ENCODE measurements around the gene PRKG1.

The PRKG1 gene

GRCh38 chr10:51972733-51973346 lies 898.6 kb downstream of the PRKG1 start:
- Histone ChIP-seq H4K91ac (ENCODE audit: low read depth, low read length) (no peak overlapping the region), H3K4ac (ENCODE audit: low read depth, low read length) (no peak overlapping the region), H2BK12ac (ENCODE audit: low read length) (no peak overlapping the region), H3K18ac (ENCODE audit: low read length) (no peak overlapping the region), H3K4me3 (ENCODE audit: low read depth, low read length) (no peak overlapping the region), H3K23ac (ENCODE audit: low read length) (no peak overlapping the region), H3K36me3 (ENCODE audit: control insufficient read depth in 1 of 2, insufficient read depth in 2 of 2, low read length in 2 of 2) (no peaks in the 10 kb centered on the region), H2AK5ac (ENCODE audit: low read length) (no peak overlapping the region), H3K79me2 (ENCODE audit: control insufficient read depth, insufficient read depth, low read length, poor library complexity) (no peaks in the 10 kb centered on the region), H4K8ac (ENCODE audit: low read depth, low read length) (no peak overlapping the region), H3K79me1 (ENCODE audit: low read length) (no peaks in the 10 kb centered on the region), H2AFZ (ENCODE audit: insufficient read depth, low read length, poor library complexity) (no peak overlapping the region), H3K27ac (ENCODE audit: low read depth, low read length) (no peak overlapping the region), H2BK120ac (ENCODE audit: insufficient read depth, low read length, poor library complexity) (no peak overlapping the region), H3K27me3 (ENCODE audit: insufficient read depth, low read length) (no peaks in the 10 kb centered on the region), H3K4me2 (ENCODE audit: low read length) (no peak overlapping the region), H2BK5ac (ENCODE audit: low read depth, low read length, poor library complexity) (no peak overlapping the region), H3K9me3 (ENCODE audit: insufficient read depth, low read depth, low read length) (no peaks in the 10 kb centered on the region), H3K4me1 (ENCODE audit: control insufficient read depth in 1 of 2, insufficient read depth in 2 of 2, low read length in 2 of 2) (no peaks in the 10 kb centered on the region), H3K9ac (ENCODE audit: low read length) (no peak overlapping the region), H3K14ac (ENCODE audit: low read length) (no peak overlapping the region), H4K12ac (ENCODE audit: low read depth, low read length) (no peak overlapping the region)
- no CpG with 5 or more reads among the region's 3 CpGs for WGBS (ENCODE audit: extremely low coverage, insufficient coverage, insufficient read length)
- peak in 1 of 2 donors; percentile 26 for DNase-seq

GRCh38 chr10:51980752-51981151 lies 906.5 kb downstream of the PRKG1 start:
- no peak for DNase-seq
- H3K27me3 ChIP-seq (ENCODE audit: insufficient read depth, low read length): no peaks in the 10 kb centered on the region

GRCh38 chr10:51981731-51982130 lies 907.4 kb downstream of the PRKG1 start:
- H2BK5ac ChIP-seq (ENCODE audit: low read depth, low read length, poor library complexity): no peak overlapping the region
- H3K9me3 ChIP-seq (ENCODE audit: insufficient read depth, low read depth, low read length): no peaks in the 10 kb centered on the region
- no peaks in the 10 kb centered on the region for H3K79me1 ChIP-seq (ENCODE audit: low read length)
- no peak overlapping the region for H3K27ac ChIP-seq (ENCODE audit: low read depth, low read length)
- H2AK5ac ChIP-seq (ENCODE audit: low read length): no peak overlapping the region
- H3K4me3 ChIP-seq (ENCODE audit: low read depth, low read length): no peak overlapping the region
- no peak overlapping the region for H2BK120ac ChIP-seq (ENCODE audit: insufficient read depth, low read length, poor library complexity)
- H3K36me3 ChIP-seq (ENCODE audit: control insufficient read depth in 1 of 2, insufficient read depth in 2 of 2, low read length in 2 of 2): no peaks in the 10 kb centered on the region
- H4K8ac ChIP-seq (ENCODE audit: low read depth, low read length): no peak overlapping the region
- no peak overlapping the region for H2AFZ ChIP-seq (ENCODE audit: insufficient read depth, low read length, poor library complexity)
- H2BK12ac ChIP-seq (ENCODE audit: low read length): no peak overlapping the region
- no peaks in the 10 kb centered on the region for H3K79me2 ChIP-seq (ENCODE audit: control insufficient read depth, insufficient read depth, low read length, poor library complexity)
- no peak overlapping the region for H3K4me2 ChIP-seq (ENCODE audit: low read length)
- H3K9ac ChIP-seq (ENCODE audit: low read length): no peak overlapping the region
- H4K12ac ChIP-seq (ENCODE audit: low read depth, low read length): no peak overlapping the region
- H3K14ac ChIP-seq (ENCODE audit: low read length): no peak overlapping the region
- H3K23ac ChIP-seq (ENCODE audit: low read length): no peak overlapping the region
- H3K4ac ChIP-seq (ENCODE audit: low read depth, low read length): no peak overlapping the region
- WGBS (ENCODE audit: extremely low coverage, insufficient coverage, insufficient read length): no CpG with 5 or more reads among the region's 1 CpG
- H4K91ac ChIP-seq (ENCODE audit: low read depth, low read length): no peak overlapping the region
- DNase-seq: no peak
- no peak overlapping the region for H3K18ac ChIP-seq (ENCODE audit: low read length)
- no peaks in the 10 kb centered on the region for H3K4me1 ChIP-seq (ENCODE audit: control insufficient read depth in 1 of 2, insufficient read depth in 2 of 2, low read length in 2 of 2)
- H3K27me3 ChIP-seq (ENCODE audit: insufficient read depth, low read length): no peaks in the 10 kb centered on the region

More at GRCh38 chr10:51980752-51981151, 906.5 kb downstream of the PRKG1 start:
- H4K12ac ChIP-seq (ENCODE audit: low read depth, low read length): no peak overlapping the region
- H4K8ac ChIP-seq (ENCODE audit: low read depth, low read length): no peak overlapping the region
- H2BK120ac ChIP-seq (ENCODE audit: insufficient read depth, low read length, poor library complexity): no peak overlapping the region
- H4K91ac ChIP-seq (ENCODE audit: low read depth, low read length): no peak overlapping the region
- no peaks in the 10 kb centered on the region for H3K79me1 ChIP-seq (ENCODE audit: low read length)
- H3K23ac ChIP-seq (ENCODE audit: low read length): no peak overlapping the region
- no peak overlapping the region for H2AFZ ChIP-seq (ENCODE audit: insufficient read depth, low read length, poor library complexity)
- no peak overlapping the region for H3K4me3 ChIP-seq (ENCODE audit: low read depth, low read length)
- no peak overlapping the region for H3K4me2 ChIP-seq (ENCODE audit: low read length)
- no peak overlapping the region for H3K4ac ChIP-seq (ENCODE audit: low read depth, low read length)
- no peak overlapping the region for H2BK5ac ChIP-seq (ENCODE audit: low read depth, low read length, poor library complexity)
- H3K18ac ChIP-seq (ENCODE audit: low read length): no peak overlapping the region
- H3K9ac ChIP-seq (ENCODE audit: low read length): no peak overlapping the region
- no peaks in the 10 kb centered on the region for H3K9me3 ChIP-seq (ENCODE audit: insufficient read depth, low read depth, low read length)
- H3K79me2 ChIP-seq (ENCODE audit: control insufficient read depth, insufficient read depth, low read length, poor library complexity): no peaks in the 10 kb centered on the region
- H3K36me3 ChIP-seq (ENCODE audit: control insufficient read depth in 1 of 2, insufficient read depth in 2 of 2, low read length in 2 of 2): no peaks in the 10 kb centered on the region
- no peak overlapping the region for H3K27ac ChIP-seq (ENCODE audit: low read depth, low read length)
- no peak overlapping the region for H2AK5ac ChIP-seq (ENCODE audit: low read length)
- no peaks in the 10 kb centered on the region for H3K4me1 ChIP-seq (ENCODE audit: control insufficient read depth in 1 of 2, insufficient read depth in 2 of 2, low read length in 2 of 2)
- H3K14ac ChIP-seq (ENCODE audit: low read length): no peak overlapping the region
- H2BK12ac ChIP-seq (ENCODE audit: low read length): no peak overlapping the region

GRCh38 chr10:51983481-51983880 lies 909.2 kb downstream of the PRKG1 start:
- Histone ChIP-seq H4K8ac (ENCODE audit: low read depth, low read length) (no peak overlapping the region), H4K12ac (ENCODE audit: low read depth, low read length) (no peak overlapping the region), H3K4me2 (ENCODE audit: low read length) (no peak overlapping the region), H2BK5ac (ENCODE audit: low read depth, low read length, poor library complexity) (no peak overlapping the region), H3K27ac (ENCODE audit: low read depth, low read length) (no peak overlapping the region), H3K4me3 (ENCODE audit: low read depth, low read length) (no peak overlapping the region), H2BK12ac (ENCODE audit: low read length) (no peak overlapping the region), H3K18ac (ENCODE audit: low read length) (no peak overlapping the region), H3K9me3 (ENCODE audit: insufficient read depth, low read depth, low read length) (no peaks in the 10 kb centered on the region), H3K79me2 (ENCODE audit: control insufficient read depth, insufficient read depth, low read length, poor library complexity) (no peaks in the 10 kb centered on the region), H3K14ac (ENCODE audit: low read length) (no peak overlapping the region), H3K23ac (ENCODE audit: low read length) (no peak overlapping the region), H2AK5ac (ENCODE audit: low read length) (no peak overlapping the region), H2BK120ac (ENCODE audit: insufficient read depth, low read length, poor library complexity) (no peak overlapping the region), H2AFZ (ENCODE audit: insufficient read depth, low read length, poor library complexity) (no peak overlapping the region), H3K27me3 (ENCODE audit: insufficient read depth, low read length) (no peaks in the 10 kb centered on the region), H3K4ac (ENCODE audit: low read depth, low read length) (no peak overlapping the region), H3K79me1 (ENCODE audit: low read length) (no peaks in the 10 kb centered on the region), H3K9ac (ENCODE audit: low read length) (no peak overlapping the region), H4K91ac (ENCODE audit: low read depth, low read length) (no peak overlapping the region), H3K36me3 (ENCODE audit: control insufficient read depth in 1 of 2, insufficient read depth in 2 of 2, low read length in 2 of 2) (no peaks in the 10 kb centered on the region), H3K4me1 (ENCODE audit: control insufficient read depth in 1 of 2, insufficient read depth in 2 of 2, low read length in 2 of 2) (no peaks in the 10 kb centered on the region)
- no CpG with 5 or more reads among the region's 2 CpGs for WGBS (ENCODE audit: extremely low coverage, insufficient coverage, insufficient read length)
- no peak for DNase-seq

Measured in trophoblast cell (in vitro differentiated cells and primary cell).